ENCODE measurements around the gene PATJ.

The PATJ gene

DNA sequence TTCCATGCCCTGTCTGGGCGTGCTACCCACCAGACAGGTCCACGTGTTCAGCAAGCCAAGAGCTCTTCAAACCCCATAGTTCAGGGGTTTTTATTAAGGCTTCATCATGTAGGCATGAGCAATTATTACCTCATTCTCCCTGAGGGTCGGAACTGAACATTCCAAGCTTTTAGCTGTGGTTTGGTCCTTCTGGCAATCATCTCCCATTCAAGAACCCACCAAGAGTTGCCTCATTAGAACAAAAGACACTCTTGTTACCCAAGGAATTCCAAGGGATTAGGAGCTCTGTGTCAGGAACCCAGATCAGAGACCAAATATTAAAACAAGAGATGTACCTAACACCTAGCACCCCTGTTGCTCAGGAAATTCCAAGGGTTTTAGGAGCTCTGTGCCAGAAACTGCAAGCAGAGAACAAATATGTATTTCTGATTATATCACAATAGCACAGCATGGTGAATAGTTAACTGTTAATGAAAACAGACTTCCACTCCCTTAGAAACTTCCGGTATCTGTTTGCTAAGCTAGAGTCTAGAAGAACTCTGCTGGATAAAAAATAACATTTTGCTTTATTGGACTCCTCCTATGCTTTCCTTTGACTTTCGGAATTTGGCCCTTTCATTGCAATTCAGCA lies 251.2 kb downstream of the PATJ start:
- DNase-seq: no peak

DNA sequence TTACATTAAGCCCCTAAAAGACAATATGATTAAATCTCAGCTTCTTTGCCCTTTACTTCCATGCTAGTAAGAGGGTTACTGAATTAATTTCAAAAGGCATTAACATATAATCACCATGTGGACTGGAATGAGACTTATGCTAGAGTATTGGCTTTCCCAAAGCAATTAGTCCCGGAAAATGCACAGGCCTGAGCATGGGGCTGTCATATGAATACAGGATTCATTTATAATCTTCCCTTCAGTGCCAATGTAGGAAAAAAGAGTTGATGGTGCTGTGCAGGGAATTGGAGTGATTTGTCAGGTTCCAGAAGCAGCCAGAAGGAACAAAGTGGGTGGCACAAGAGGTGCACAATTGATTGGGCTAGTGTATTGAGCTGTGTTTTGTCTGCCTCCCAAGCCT lies 253.4 kb downstream of the PATJ start:
- no peak for DNase-seq

GRCh38 chr1:61997123-61997522 lies 254.8 kb downstream of the PATJ start:
- DNase-seq: no peak

GRCh38 chr1:62003777-62004176 lies 261.5 kb downstream of the PATJ start:
- DNase-seq: no peak

GRCh38 chr1:62006690-62007089 lies 264.4 kb downstream of the PATJ start:
- no peak for DNase-seq

- no peak for DNase-seq
Measured at GRCh38 chr1:62011006-62011405, 268.7 kb downstream of the PATJ start.

GRCh38 chr1:62012095-62012494 lies 269.8 kb downstream of the PATJ start:
- no peak for DNase-seq

DNA sequence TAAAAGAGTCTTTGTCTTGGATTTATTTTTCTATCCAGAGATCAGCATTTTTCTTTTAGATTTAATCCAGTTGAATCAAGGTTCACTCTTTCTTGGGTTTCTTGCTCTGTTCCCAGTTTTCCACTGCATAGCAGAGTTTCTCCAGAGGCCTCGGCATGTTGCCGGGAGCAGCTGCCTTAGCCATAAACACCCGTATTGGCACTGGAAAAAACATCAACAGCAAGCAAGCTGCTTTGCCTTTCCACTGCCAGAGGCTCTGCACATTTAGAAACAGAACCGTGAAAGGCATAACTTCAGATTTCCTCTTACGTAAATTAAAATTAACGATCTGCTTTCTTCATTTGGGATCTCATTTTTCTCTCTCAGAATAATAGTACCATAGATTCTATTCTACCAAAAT lies 270.6 kb downstream of the PATJ start:
- no peak for DNase-seq

GRCh38 chr1:62013264-62013663 lies 271.0 kb downstream of the PATJ start:
- DNase-seq: no peak

DNA sequence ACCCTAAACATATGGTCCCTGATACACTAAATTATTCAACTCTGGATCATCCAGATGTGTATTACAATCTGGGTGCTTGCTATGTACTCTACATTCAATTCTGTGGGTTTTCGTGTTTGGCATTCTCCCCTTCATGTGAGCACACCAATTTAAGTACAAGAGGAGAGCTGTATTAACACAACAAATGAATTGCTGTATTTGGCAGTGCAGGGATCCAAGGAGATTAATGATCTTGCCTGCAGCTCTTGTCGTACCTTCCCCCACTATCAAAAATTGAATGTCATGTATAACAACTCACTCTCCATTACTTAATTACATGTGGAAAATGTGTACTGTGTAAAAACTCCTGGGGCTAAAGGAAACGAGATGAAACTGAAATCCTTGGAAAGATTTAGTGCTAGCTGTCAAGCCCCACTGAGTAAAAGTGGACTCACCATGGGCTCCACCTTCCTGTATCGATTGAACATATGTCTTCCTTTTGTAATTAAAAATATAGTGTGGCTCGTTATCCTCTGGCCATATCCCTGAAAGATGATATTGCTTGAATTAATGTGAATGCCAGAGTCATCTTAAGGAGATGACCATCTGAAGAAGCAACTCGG lies 280.2 kb downstream of the PATJ start:
- DNase-seq: no peak

- no peak for DNase-seq
Measured at GRCh38 chr1:62024690-62025089, 282.4 kb downstream of the PATJ start.

DNA sequence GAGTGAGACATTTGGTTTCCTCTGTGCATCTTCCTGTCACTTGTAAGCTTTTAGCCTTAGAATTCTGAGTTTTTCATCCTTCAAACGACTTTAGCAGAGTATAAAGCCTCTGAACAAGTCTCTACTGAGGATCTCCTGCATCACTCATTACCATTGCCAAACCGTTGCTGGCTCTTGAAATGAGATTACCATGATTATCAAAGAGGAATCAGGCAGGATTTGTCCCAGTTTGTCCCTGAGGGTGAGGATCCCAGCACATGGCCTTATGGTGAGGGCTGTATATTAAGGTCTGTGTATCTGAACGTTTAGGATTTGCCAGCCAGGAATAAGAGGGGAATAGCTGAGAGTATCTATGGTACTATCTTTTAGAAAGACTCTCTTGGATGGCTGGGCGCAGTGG lies 282.9 kb downstream of the PATJ start:
- DNase-seq: no peak

GRCh38 chr1:62025892-62026291 lies 283.6 kb downstream of the PATJ start:
- no peak for DNase-seq

GRCh38 chr1:62029704-62030103 lies 287.4 kb downstream of the PATJ start:
- no peak for DNase-seq

GRCh38 chr1:62034790-62035189 lies 292.5 kb downstream of the PATJ start:
- DNase-seq: no peak

DNA sequence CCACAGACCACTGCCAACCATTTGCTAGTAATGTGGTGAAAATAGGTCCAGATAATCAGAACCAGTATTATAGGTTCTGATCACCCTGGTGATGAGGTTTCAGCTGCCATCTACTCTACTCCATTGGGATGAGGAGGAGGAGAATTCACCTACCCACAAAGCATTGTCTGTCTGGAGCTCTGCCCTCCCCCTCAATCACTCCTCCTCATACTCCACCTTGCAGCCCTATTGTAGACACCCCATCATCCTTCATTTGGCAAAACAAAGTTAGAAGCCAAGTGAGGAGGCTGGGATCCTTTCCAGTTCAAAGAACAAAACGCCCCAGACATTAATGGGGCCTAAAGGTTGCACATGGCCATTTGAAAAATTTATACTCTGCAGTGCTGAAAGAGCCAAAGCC lies 295.0 kb downstream of the PATJ start:
- DNase-seq: no peak

DNA sequence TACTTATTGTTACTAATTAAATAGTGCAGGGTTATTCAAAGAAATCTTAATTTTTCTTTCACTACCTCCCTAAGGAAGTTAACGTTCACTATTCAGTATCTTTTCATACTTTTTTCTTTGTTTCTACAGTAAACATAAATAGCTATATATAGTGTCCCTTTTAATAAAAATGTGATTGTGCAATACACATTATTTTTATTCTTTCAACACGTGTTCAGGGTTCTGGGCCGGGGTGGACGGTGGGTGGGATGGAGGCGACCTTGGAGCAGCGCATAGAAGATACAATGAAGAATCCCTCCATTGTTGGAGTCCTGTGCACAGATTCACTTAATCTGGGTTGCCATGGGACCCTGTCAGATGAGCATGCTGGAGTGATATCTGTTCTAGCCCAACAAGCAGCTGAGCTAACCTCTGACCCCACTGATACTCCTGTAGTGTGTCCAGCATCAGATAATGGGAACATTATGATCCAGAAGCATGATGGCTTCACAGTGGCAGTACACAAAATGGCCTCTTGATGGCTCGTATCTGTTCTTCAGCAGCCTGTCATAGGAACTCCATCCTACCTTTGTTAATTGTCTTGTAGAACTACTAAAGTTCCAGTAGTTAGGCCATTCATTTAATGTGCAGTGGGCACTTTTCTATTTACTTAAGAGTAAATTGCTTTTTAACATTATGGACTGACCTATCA lies 296.5 kb downstream of the PATJ start:
- DNase-seq: no peak

DNA sequence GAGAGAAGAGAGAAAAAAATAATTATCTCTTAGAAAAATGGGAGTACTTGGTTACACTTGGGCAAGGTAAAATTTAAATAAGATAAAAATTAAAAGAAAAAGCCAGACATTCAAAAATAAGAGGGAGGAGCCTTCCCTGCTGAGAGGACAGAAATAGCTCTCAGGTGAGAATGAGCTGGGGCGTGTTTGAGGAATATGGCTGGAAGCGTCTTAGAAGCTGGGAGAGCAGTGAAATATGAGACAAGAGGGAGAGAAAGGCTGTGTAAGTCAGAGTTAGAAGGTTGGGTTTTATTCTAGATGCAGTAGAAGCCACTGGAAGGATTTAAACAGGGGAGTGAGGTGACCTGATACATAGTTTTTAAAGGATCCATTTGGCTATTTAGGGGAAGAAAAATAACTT lies 298.2 kb downstream of the PATJ start:
- no peak for DNase-seq

GRCh38 chr1:62040973-62041372 lies 298.7 kb downstream of the PATJ start:
- no peak for DNase-seq

GRCh38 chr1:62043154-62043553 lies 300.9 kb downstream of the PATJ start:
- DNase-seq: no peak

GRCh38 chr1:62045574-62045973 lies 303.3 kb downstream of the PATJ start:
- DNase-seq: no peak

GRCh38 chr1:62046927-62047326 lies 304.6 kb downstream of the PATJ start:
- no peak for DNase-seq

- no peak for DNase-seq
Measured at GRCh38 chr1:62050165-62050564, 307.9 kb downstream of the PATJ start.

DNA sequence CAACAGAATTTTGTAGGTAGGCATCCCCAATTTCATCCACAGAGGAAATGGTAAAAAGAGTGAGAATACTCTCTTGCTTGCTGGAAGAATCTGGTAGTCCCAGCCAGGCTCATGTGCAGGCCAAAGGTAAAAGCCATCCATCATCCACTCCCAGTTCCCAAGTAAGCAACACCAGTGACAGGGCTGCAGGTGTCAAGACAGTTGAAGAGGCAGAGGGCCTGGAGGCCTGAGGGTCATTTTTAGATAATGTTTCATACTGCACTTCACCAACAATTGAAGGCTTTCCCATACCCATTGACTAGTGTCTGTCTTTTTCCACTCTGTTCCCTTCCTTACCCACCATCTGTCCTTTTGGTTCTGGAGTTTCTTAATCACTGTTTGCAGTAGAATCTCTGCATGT lies 310.7 kb downstream of the PATJ start:
- DNase-seq: no peak

- DNase-seq: no peak
Measured at GRCh38 chr1:62054188-62054587, 311.9 kb downstream of the PATJ start.
